SK-N-DZ (cell line): ENCODE measurements around the gene BBS7.

Source experiments
- DNase-seq: peaks from one replicate; pipeline ENCODE4 v3.0.0-alpha.2; 2015; ENCODE audit warnings: low spot score

The BBS7 gene

GRCh38 chr4:121791481-121791880 lies 78.8 kb downstream of the BBS7 start:
- DNase-seq: no peak

- no peak for DNase-seq
These were observed 79.3 kb downstream of the BBS7 start for GRCh38 chr4:121790976-121791375.

GRCh38 chr4:121789960-121790829 lies 80.1 kb downstream of the BBS7 start:
- DNase-seq: no peak

- no peak for DNase-seq
These were observed 80.8 kb downstream of the BBS7 start for GRCh38 chr4:121789455-121789854.

- no peak for DNase-seq
These were observed 81.4 kb downstream of the BBS7 start for GRCh38 chr4:121788896-121789295.

GRCh38 chr4:121786221-121786620 lies 84.1 kb downstream of the BBS7 start:
- no peak for DNase-seq

GRCh38 chr4:121785479-121785878 lies 84.8 kb downstream of the BBS7 start:
- no peak for DNase-seq

GRCh38 chr4:121784975-121785374 lies 85.3 kb downstream of the BBS7 start:
- DNase-seq: no peak

GRCh38 chr4:121784401-121784800 lies 85.9 kb downstream of the BBS7 start:
- no peak for DNase-seq

- no peak for DNase-seq
These were observed 87.1 kb downstream of the BBS7 start for GRCh38 chr4:121783210-121783609.

GRCh38 chr4:121778991-121779628 lies 91.2 kb downstream of the BBS7 start:
- peak; percentile 13 for DNase-seq

GRCh38 chr4:121777625-121778024 lies 92.6 kb downstream of the BBS7 start:
- DNase-seq: no peak

GRCh38 chr4:121776610-121777401 lies 93.5 kb downstream of the BBS7 start:
- no peak for DNase-seq
